ENCODE data around the gene CHD9.
"Not testable (repeated sequence)": the region's sequence is repeated elsewhere in the genome, so short reads cannot be mapped to it uniquely, and the experiment has no call there.

Gene CHD9, protein sequence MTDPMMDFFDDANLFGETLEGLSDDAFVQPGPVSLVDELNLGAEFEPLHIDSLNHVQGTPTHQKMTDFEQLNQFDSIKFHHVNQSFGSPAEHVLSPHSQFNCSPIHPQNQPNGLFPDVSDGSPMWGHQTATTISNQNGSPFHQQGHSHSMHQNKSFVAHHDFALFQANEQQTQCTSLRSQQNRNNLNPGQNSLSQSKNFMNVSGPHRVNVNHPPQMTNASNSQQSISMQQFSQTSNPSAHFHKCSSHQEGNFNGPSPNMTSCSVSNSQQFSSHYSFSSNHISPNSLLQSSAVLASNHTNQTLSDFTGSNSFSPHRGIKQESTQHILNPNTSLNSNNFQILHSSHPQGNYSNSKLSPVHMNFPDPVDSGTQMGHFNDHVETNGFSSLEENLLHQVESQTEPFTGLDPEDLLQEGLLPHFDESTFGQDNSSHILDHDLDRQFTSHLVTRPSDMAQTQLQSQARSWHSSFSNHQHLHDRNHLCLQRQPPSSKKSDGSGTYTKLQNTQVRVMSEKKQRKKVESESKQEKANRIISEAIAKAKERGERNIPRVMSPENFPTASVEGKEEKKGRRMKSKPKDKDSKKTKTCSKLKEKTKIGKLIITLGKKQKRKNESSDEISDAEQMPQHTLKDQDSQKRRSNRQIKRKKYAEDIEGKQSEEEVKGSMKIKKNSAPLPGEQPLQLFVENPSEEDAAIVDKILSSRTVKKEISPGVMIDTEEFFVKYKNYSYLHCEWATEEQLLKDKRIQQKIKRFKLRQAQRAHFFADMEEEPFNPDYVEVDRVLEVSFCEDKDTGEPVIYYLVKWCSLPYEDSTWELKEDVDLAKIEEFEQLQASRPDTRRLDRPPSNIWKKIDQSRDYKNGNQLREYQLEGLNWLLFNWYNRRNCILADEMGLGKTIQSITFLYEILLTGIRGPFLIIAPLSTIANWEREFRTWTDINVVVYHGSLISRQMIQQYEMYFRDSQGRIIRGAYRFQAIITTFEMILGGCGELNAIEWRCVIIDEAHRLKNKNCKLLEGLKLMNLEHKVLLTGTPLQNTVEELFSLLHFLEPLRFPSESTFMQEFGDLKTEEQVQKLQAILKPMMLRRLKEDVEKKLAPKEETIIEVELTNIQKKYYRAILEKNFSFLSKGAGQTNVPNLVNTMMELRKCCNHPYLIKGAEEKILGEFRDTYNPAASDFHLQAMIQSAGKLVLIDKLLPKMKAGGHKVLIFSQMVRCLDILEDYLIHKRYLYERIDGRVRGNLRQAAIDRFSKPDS (N-terminal part only)

DNA sequence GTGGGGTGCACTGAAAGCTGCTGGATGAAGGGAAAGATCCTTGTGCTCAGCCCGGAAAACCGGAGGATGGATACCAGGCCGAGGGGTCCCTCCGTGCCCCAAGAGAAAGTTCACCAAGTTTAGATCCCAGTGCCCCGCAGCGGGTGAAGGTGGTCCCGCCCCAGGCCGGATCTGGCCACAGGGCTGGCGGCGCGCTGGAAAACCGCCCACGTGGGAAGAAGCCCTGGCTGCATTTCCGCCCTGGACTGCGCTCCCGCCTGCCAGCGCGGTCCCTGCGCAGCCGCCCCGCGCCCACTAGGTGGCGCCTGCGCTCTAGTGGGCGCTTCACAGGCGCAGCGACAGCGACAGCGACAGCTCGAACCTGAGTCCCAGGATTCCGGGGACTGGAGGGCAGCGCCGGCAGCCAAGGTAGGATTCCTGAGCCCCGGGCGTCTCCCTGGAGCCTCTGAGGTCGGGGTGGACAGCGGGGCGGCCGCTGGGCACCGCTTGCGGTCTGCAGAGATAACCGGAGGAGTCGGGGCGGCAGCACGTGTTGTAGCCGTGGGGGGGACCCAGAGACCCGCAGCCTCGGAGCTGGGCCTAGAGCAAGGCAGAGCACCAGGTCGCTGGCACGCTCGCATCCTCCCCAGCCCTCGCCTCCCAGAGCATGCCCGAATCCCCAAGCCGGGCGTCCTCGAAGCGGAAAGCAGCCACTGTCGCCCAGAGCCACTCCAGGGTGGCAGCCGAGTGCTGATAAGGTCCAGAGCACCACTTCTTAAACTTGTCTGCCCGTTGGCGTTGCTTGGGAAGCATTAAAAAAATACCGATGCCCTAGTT is at the start of gene CHD9:
TSS of gene CHD9 (plus strand) at position 322 of the 816 bp plus-strand sequence. CDS start 101,099 bp downstream, outside the sequence.
- peak; percentile 79 for DNase-seq

DNA sequence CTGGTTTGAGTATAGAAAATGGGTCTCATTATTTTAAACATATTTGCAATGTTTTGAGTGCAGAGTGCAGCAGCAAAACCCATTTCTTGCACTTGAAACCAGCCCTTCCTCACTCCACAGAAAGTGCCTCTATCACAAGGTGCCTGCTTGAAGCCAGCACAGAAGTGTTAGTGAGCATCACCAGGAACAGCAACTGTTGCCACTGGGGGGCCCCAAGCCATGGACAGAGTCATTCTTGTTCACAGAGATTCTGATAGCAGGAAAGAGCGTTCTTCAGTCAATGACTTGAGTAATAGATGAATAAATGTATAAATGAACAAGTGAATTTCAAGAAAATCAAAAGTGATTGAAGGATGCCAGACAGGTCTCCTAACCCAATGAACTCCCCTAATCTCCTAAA is 47.7 kb upstream of the CHD9 start:
- no peak for DNase-seq

DNA sequence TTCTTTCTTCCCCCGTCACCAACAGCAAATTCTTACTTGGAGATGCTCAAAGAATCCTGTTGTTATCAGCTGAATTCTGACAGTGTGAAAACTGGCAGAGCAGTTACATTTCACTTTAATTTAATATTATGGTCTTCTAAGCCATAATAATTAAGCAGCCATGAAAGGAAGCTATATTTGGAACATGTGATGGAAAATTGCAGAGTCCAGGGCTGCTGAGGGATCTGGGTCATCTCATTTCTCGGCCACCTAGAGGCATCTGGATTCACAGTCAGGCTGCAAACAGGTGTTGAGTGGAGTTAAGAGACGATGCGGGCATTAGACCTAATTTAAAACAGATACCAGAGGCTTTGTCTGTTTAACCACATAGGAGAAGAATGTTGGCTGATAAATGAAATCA is 40.5 kb upstream of the CHD9 start:
- no peak for DNase-seq

DNA sequence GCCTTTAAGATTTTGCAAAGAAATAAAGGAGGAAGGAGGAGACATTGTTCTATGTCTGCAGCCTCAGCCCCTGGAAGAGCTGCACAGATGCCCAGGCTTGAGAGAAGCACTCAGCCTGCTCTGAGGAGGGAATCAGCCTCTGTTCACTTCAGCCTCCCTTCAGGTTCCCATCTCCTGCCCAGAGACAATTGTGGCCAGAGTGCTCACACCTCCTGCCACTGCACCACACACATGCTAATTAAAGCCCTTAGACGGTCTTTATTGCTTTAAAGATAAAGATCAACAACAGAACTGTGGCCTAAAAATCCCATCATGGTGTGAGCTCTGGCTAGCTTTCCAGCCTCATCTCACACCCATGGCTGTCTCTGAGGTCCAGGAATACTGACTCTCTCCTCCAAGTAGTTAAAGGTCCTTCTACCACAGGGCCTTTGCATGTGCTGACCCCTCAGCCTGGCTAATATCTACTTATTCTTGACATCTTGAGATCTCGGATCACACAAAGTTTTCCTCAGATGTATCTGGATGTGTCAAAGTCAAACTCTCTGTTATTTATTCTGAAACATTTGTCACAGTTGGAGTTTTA is 35.9 kb upstream of the CHD9 start:
- no peak for DNase-seq

DNA sequence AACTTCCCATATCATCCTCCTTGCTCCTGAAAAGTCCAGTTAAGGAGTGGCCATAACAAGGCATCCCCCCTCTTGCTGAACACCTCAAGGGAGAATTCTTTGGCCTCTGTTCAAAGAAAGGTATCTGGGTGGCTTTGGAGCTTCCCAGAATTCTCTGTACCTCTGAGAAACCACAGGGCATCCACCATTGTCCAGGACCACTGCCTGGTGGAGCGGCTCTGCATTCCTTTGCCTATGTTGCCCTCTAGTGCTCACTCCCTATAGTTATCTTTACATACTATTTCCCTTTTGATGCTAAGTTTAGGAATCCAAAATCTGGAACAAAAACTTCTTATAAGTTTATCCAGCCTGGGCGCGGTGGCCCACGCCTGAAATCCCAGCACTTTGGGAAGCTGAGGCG is 32.4 kb upstream of the CHD9 start:
- DNase-seq = peak; percentile 40

DNA sequence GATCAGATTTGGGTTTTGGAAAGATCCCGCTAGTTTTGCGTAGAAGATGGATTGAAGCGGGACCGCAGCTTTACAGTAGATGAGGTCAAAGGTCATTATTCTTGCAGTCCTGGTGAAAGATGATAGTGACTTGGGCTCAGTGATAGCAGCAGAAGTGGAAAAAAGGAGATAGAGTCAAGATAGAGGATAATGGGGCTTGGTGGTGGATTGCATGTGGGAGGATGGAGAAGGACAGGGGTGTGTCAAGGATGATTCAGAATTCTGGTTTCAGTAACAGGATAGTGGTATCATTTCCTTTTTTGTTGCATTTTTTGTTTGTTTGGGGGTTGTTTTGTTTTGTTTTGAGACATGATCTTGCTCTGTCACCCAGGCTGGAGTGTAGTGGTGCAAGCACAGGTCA is 30.7 kb upstream of the CHD9 start:
- no peak for DNase-seq

DNA sequence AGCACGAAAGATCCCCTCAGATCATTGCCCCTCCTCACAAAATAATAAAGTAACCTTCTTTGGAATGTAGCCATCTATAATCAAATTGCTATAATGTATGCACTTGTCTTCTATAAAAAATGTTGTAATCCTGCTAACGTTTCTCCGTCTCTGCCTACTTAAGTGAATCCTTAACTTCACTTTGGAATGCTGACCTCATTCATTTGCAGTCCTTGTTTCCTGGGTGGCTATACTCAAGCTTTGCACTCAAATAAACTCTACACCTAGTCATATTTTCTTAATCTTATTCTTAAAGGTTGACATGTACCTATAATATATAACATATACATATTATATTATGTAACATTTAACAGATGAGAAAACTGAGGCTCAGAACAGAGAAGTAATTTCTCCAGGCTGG is 24.8 kb upstream of the CHD9 start:
- DNase-seq = no peak

DNA sequence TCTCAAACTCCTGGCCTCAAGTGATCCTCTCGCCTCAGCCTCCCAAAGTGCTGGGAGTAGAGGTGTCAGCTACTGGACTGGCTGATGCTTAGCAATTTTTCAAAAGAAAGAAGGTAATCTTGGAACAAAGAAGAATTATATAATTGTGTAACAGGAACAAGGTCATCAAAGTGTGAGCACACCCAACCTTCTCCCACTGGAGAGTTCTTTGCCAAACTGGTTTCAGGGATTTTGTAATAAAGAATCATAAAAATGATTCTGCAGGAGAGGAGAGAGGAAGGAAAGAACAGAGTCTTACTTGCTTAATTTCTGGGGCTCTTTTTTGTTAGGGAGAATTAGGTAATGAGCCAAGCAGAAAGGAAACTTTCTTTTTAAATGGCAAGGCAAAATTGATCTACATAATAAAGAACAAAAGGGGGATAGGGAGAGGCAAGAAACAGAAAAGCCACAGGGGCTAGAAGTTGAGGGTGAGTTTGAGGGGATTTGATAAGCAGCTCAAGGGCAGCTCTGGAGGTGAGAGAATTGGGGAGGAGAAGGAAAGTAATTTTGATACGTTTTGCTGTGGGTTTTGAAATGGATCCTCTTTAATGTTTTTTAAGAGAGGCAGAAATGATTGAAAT is 23.4 kb upstream of the CHD9 start:
- DNase-seq = no peak

DNA sequence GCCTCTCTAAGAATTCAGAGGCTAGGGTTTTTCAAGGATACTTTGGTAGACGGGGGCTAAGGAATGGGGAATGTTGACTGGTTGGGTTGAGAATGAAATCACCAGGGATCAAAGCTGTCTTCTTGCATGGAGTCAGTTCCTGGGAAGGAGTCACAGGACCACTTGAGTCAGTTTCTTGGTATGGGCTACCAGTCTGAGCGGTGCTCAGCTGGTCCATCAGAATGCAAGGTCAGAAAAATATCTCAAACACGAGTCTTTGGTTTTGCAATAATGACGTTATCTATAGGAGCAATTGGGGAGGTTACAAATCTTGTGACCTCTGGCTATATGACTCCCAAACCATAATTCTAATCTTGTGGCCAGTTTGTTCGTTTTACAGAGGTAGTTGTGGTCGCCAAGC is 20.5 kb upstream of the CHD9 start:
- DNase-seq = no peak

DNA sequence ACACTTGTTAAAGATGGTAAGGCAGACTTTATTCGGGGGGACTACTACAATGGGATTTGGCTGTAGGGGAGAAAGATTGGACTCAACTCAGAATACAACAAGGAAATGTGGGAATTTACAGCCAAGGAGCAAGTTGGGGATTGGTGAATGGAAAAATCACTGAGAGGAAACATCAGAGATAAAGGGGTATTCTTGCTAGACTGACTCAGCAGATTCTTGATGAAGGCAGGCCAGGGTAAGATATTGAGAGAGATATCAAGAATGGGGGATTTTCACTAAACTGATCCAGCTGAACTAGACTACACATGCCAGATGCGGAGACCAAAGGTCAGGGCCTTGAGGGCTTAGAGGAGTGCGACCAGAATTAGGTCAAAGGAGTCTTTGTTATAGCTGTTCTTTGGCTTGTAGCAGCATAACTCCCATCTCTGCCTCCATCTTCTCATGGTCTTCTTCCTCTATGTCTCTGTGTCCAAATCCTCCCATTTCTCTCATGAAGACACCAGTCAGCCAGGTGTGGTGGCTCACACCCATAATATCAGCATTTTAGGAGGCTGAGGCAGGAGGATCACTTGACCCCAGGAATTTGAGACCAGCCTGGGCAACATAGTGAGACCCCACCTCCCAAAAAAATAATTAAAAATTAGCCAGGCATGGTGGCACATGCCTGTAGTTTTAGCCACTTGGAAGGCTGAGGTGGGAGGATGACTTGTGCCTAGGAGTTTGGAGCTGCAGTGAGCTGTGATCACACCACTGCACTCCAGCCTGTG is 19.4 kb upstream of the CHD9 start:
- no peak for DNase-seq

DNA sequence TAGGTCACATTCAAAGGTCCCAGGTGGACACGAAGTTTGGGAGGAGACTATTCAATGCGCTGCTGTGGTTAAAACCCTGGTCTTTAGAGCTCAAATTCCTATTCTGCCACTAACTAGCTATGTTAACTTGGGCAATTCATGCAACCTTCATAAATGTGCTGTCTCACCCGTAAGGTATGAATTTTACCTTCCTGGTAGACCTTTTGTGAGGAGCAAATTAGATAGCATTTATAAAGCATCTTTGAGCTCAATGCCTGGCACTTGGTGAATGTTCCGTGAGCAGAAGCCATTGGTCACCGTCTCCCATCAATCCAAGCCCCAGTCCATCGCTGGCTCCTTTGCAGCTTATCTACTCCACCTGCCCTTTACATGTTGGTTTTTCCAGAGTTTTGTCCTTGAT is 18.7 kb upstream of the CHD9 start:
- no peak for DNase-seq

DNA sequence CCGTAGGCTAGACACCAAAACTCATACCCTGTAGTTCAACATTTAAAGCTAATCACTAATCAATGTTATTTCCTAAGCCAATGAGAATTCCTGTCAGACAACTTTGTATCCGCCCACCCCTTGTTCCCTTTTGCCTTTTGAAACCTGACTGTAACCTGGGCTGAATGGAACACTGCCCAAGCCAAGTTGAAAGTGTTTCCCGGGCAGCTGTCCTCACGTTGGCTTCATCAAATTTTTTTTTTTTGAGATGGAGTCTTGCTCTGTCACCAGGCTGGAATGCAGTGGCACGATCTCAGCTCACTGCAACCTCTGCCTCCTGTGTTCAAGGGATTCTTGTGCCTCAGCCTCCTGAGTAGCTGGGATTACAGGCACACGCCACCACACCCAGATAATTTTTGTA is 18.1 kb upstream of the CHD9 start:
- DNase-seq = not testable (repeated sequence)

DNA sequence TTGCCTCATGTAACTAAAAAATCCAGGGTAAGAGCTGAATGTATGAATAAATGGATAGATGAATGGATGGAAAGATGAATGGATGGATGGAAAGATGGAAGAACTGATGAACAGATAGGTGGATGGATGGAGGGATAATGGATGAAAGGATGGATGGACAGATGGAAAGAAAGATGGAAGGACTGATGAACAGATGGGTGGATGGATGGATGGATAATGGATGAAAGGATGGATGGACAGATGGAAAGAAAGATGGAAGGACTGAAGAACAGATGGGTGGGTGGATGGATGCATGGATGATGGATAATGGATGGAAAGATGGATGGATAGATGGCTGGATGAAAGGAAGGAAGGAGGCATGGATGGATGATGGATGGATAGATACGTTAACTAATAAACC is 14.0 kb upstream of the CHD9 start:
- no peak for DNase-seq

DNA sequence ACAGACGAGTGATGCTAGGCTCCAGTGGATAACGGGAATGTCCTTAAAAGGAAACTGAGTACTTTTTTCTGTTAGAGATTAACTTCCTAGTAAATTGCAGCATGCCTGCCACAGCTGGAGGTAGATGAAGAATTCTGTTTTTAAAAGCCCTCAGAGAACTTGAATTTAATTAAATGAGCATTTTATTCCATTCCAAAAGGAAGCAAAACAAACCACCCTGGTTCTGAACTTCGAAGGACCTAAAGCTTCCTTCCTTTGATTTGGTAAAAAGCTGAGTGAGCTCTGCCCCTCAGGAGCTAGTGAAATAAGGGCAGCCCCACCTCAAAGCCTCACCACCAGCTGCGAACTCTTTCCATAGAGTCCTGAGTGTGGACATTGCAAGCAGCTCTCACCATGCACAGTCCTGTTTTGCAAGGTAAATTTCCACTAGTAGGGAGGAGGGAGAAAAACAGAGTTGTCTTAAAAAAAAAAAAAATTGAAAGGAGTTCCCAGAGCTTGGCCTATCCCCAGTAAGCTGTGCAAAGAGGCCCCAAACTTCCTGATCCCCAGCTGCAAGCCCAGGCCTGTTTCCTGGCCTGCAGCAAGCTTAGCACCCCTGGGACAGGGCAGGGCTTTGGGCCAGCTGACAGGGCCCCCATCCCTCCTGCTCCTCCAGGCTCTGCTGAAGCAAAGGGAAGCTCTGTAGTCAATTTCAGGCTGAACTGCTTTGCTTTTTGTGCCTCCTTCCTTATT is 13.3 kb upstream of the CHD9 start:
- DNase-seq = no peak

DNA sequence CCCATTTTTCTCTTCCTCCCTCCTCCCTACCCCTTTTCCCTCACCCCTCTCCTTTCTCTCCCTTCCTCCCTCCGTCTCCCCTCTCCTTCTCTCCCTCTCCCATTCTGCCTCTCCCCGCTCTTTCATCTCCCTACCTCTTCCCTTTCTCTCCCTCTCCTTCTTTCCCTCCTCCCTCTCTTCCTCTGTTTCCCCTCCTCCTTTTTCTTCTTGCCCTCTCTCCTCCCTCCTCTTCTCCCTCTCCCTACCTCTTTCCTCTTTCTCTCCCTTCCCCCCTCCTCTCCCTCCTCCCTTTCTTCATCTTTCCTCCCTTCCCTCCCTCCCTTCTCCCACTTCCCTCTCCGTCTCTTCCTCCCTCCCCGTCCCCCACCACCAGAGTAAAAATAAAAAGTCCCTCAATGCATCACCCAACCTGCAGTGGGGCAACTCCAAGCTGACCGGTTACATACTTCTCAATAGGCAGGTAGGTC is 12.5 kb upstream of the CHD9 start:
- no peak for DNase-seq

DNA sequence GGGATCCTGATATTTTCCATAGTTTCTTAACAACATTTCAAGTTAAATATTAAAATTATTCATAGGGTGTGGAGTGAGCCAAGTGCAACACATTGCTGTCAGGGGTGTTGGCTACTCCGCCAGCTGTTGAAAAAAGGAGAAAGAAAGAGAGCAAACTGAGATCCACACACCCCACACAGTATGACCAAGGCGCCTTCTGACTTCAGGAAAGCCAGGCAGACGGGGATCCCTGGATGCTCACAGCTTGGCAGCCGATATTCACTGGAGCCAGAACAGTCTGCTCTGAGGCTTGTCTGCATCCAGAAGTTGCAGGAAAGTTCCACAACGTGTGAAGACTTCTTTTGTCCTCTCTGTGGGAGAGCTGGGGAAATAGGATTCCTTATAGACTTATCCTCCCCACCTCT is 11.4 kb upstream of the CHD9 start:
- no peak for DNase-seq

DNA sequence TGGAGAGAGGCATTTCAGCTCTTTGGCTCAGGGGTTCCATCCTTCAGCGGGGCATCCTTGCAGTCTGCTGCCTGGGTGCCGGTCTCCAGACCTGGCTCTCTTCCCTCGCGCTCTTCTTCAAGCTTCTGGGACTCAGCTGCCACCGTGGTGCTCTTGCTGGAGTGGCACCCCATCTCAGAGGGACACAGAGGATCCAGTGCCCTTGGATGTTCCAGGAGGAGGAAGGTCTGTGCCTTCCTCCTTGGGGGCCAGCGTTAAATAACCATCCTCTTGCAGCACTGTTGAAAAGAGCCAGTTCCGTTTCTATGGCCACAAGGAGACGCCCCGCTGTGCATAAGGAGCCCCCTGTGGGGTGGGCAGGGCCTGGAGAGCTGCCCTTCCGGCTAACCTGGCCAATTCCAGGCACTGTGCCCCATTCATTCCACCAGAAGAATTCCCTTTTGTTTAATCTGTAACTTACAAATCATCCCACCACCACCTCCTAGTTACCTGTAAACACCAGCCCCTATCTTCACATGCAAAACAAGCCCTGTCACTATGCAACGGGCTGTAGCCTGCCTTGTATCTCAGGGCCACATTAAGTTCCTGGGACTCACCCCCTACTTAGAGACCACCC is 10.7 kb upstream of the CHD9 start:
- no peak for DNase-seq

DNA sequence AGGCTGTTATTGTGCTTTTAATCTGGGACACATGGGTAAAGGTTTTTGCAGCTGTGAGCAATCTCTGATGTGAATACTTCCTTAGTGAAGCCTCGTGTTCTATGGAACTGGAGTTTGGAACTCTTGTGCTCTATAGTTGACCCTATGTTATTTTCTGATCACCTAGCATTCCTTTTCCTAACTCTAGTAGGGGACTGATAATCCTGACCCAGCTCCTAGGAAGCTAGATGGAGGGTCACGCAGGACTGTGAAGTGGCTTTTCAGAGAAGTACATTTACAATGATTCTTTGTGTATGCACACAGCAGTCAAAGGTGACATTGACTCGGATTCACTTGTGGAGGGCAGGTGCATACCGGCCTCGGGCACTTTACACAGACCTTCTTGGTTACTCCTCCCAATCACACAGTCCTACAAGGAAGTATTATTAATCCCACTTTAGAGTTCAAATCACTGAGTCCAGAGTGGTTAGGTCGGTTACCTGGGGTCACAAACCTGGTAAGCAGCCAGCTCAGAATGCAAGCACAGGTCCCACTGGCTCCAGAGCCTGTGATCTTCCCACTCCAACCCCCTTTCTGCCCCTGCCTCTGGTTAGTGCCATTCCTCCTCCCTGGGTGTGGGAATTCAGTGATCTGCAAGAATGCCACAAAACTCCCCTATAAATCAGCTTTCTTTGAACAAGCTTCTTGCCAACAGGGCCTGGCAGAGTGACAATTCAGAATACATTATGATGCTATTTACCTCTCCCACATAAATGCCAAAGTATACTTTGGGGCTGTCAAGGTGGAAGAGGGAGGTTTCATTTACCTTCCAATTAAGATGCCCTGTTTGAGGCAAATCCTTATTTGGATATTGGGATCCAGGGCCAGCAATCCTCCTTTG is 9.2 kb upstream of the CHD9 start:
- DNase-seq = no peak
